GM08714 (cell line): Measurements from ENCODE around the gene MEF2A.
"Not testable (repeated sequence)": the region's sequence is repeated elsewhere in the genome, so short reads cannot be mapped to it uniquely, and the experiment has no call there.

Experiments
- H3K4me3 ChIP-seq: fragments of 200-500 bp; sonication (Bioruptor generic); 2 replicates; pipeline ENCODE4 v1.5.1; 2014; ENCODE audit warnings: mild to moderate bottlenecking, low read length, inconsistent platforms
- ZNF274 ChIP-seq: IDR thresholded peaks from 2 replicates; pipeline ENCODE4 v1.6.1; 2012; ENCODE audit warnings: mild to moderate bottlenecking, low read depth, low read length

MEF2A gene

DNA sequence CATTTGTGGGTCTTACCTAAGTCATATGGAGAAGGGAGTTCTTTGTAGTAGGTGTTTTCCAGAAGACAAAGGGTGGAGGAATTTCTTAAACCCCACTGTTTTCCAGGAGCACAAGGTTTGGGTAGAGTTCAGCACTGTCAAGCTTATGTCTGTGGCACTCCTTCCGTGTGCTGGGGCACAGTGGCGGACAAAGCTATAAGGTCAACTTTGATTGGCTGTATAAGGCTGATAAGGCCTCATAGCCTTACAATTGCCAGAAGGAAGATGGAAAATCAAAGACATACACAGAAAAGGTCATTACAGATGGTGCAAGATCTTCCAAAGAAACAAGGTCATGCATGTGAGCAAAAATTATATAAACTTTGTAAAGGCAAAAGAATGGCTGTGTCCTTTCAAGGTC is 170.9 kb downstream of the MEF2A start:
- no peak for TF ChIP-seq ZNF274
- H3K4me3 ChIP-seq = no peak overlapping the region

DNA sequence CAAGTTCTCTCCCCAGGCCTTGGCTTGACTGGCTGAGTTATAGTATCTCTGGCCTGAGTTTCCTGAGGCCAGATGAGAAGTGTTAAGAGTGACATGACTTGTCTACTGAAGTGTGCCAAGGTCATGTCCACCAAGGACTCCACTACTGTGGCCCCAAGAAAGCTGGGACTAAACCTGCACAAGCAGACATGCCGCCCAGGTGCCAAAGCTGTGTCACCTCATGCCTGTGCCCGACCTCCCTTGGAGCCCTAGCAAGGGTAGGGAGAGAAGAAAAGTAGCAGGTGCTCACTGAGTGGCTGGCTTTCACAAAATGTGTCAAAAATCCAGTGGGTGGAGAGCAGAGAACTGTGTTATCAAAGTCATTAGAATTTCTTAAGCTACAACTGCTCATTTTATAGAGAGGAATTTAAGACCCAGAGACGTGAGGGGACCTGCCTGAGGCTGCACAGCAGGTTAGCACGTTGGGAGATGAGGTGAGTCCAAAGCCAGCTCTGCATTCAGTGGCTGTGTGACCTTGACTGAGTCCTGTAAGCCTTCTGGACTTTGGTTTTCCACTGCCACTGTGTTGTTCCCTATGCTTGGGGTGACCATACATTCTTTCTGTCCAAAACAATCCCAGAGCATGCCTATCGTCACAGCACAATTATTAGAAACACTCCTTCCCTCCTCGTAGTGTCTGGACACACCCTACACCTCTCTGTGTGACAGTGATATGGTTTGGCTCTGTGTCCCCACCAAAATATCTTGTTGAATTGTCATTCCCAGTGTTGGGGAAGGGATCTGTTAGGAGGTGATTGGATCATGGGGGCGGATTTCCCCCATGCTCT is 172.4 kb downstream of the MEF2A start:
- H3K4me3 ChIP-seq = no peak overlapping the region
- TF ChIP-seq ZNF274 = no peak

DNA sequence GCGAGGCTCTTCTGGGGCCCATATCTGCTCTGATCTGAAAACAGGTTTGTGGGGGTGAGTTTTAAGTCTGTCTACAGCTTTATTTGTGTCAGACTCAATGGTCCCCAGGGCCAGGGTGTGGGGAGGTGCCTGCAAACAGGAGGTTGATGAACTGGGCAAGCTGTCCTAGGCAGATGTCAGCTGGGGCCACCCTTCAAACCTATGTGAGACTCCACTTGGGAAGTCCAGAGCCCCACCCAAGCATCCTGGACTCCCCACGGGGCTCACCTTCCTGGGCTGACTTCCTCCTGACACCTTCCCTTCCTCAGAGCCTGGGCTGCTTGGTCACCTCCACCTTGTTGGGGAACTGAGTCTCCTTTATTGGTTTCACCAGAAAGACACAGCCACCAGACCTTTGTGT is 176.1 kb downstream of the MEF2A start:
- no peak overlapping the region for H3K4me3 ChIP-seq
- TF ChIP-seq ZNF274 = no peak

DNA sequence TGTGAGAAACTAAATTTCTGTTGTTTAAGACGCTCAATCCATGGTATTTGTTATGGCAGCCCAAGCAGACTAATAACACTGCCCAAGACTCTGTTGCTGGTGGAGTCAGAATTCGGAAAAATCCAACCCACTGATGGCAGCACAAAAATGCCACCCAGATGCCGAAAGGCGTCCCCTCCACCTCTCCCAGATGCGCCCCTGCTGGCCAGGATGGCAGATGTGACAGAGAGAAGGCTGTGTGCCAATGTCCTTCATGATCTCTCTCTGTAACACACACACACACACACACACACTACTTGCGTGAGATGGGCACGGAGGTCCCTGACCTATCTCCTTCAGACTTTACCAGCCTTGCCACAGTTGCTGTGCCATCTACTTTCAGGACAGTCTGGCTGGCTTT is 178.4 kb downstream of the MEF2A start:
- H3K4me3 ChIP-seq = no peak overlapping the region
- no peak for TF ChIP-seq ZNF274

DNA sequence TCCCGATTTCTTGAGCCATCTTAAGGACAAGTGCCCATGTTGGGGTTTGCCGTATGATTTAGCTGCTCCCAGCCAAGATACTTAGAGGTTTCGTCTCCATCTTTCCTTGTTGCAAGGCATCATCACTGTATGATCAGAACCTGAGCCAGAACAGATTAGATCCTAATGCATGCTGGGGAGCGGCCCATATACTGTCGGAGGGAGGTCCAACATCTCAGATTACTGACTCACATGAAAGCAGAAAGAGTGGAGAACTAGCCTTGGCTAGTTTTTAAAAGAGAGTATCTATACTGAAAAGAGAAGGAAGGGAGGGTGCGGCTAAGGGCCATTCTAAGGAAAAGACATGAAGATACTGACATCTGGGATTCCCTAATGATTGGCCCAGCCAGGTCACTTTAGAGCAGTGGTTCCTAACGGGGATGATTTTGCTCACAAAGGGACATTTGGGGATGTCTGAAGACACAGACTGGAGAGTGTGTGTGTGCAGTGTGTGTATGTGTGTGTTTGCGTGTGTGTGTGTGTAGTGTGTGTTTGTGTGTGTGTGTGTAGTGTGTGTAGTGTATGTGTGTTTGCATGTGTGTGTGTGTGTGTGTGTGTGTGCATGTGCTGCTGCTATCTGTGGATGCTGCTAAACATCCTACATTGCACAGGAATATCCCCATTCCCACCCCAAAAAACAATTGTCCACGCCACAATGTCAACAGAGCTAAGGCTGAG is 179.7 kb downstream of the MEF2A start:
- no peak for TF ChIP-seq ZNF274

DNA sequence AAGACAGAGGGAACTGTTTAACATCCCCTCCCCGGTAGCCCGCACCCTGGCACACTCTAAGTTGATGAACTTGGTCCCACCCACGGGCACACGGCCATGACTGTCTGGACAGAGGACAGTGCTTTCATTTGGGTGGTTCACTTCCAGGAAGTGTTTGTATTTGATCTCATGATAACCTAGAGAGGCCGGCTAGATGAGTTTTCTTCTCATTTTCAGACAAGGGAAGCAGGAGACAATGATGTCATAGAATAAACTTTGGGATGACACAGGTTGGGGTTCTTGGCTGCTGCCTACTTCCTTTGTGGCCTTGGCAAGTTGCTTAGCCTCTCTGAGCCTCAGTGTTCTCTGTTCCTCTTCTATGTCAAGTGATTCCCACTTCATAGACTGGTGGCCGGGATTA is 183.6 kb downstream of the MEF2A start:
- no peak overlapping the region for H3K4me3 ChIP-seq
- no peak for TF ChIP-seq ZNF274

More for the DNA sequence above, 179.7 kb downstream of the MEF2A start:
- no peak overlapping the region for H3K4me3 ChIP-seq

DNA sequence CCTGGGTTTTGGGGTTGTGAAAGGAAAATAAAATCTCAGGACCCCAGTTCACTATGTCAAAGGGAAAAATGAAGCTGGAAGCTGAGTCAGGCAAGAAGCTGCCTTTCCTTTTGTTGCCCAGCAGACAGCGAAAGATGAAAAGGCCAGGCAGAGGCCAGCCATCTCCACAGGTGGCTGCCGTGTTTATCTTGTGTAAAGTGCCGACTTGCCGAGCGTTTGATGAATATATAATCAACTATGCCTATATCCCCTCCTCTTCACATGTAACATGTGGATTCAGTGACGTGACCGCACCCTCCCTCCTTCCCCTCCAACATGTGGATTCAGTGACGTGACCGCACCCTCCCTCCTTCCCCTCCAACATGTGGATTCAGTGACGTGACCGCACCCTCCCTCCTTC is 184.5 kb downstream of the MEF2A start:
- H3K4me3 ChIP-seq = not testable (repeated sequence)

DNA sequence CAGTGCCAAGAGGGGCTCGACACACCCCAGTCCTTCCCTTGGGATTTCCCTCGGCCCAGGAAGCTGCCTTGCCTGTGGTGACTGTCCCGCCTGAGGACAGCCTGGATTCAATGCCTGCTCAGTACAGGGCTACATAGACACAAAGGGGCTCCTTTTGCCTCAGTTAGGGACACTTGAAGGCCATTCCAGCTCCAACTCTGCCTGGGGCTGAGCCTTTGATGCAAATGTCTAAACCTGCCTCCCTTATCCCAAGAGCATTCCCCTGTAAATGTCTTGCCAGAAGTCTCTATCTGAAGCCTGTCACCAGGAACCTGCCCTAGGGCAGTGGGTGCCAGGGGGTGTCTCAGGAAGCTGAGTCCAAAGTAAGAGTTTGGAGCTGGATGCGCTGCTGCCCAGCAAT is 186.8 kb downstream of the MEF2A start:
- H3K4me3 ChIP-seq = no peak overlapping the region
- no peak for TF ChIP-seq ZNF274

DNA sequence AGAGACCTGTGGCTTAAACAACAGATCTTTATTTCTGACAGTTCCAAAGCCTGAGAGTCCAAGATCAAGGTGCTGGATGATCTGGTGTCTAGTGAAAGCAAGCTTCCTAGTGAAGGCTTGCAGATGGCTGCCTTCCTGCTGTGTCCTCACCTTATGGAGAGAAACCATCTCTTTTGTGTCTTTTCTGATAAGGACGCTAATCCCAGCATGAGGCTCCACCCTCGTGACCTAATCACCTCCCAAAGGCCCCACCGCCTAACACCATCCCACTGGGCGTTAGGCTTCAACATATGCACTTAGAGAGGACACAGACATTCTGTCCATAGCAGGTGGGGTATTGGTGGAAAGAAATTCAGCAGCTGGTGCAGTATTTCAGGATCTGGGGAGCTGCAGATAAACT is 187.3 kb downstream of the MEF2A start:
- no peak for TF ChIP-seq ZNF274
- H3K4me3 ChIP-seq = no peak overlapping the region

DNA sequence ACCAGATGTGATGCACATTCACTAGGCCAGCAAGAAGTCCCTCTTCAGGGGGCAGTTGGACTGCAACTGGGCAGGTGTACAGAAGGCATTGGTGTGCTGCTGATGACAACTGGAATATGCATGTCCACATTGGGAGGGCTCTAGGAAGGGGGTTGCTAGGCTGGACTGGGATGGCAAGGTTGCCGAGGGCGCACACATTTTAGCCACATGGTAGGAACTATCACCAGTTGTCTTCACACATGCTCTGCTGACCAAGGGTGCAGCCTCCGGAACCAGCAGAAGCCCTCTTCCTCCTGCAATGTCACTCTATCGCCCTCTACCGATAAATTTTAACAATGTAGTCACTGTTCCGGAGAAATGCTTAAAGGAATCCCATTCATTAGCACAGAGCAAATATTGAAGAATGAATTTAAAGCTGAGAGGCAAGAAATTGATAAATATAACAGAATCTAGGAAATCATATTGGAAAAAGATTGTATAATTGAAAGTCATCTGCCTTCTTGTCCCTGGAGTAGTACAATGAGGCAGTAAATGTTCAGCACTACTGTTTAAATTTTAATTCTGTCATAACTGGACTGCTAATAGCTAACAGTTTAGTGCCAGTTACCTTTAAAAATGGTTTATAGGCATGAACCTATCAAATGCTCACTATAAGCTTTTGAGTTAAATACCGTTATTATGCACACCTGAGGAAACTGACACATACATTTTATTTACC is 190.1 kb downstream of the MEF2A start:
- no peak overlapping the region for H3K4me3 ChIP-seq
- no peak for TF ChIP-seq ZNF274

DNA sequence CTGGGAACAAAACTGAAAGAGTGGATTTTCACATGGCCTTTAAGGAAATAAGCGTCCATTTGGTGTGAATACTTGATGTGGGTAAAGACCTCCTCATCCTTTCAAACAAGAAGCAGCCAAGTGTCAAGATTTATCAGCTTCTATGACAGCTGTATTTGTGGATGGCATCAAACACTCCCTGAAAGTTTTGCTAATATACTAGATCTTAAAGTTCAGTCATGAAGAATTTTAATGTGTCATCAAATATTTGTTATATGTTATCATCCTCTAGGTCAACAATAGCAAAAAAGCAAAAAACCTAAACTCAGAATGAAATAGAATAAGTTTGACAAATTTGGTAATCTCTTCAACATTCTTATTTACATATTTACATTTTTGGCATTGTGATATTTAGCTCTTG is 196.5 kb downstream of the MEF2A start:
- no peak overlapping the region for H3K4me3 ChIP-seq
- no peak for TF ChIP-seq ZNF274

DNA sequence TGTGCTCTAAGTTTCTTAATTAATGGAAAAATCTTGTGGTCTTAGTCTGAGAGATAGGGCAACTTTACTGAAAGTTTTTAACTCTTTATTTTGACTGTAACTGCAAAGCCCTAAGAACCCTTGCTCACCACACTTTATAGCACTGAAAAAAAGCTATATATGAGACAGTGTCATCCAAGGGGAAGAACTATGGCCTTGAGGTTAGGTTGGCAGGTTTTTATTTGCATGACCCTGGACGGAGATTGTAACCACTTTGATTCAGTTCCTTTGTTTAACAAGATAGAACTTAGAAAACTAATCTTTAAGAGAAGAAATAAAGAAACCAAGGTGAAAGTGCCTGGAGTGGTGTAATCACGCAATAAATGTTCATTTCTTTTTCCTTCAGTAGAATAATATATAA is 198.0 kb downstream of the MEF2A start:
- H3K4me3 ChIP-seq = no peak overlapping the region
- TF ChIP-seq ZNF274 = no peak

DNA sequence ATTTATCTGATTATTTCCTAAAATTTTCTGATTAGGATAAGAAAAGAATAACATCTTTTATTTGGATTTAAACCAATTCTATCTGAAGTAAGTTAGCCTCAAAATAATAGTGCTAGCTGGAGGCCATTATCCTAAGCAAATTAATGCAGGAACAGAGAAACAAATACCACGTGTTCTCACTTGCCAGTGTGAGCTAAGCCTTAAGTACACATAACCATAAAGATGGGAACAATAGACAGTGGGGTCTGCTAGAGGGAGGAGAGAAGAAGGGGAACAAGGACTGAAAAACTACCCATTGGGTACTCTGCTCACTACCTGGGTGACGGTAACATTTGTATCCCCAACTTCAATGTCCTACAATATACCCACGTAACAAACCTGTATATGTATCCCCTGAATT is 198.7 kb downstream of the MEF2A start:
- H3K4me3 ChIP-seq = no peak overlapping the region
- TF ChIP-seq ZNF274 = no peak
